Upper lobe of right lung (tissue), 1 donor: ENCODE measurements around the gene HDAC4. TPM values are rescaled to one million over a fixed set of nuclear protein-coding genes. Genes with fewer than 3 reads are reported as not detected.

Source experiments
- ATAC-seq: fragments of 200-7000 bp; cut with Tn5 transposase; one replicate; pipeline ENCODE4 v1.9.1; 2020; ENCODE audit warnings: mild to moderate bottlenecking, moderate library complexity
- DNase-seq: peaks from one replicate; pipeline ENCODE4 v3.0.0-alpha.2; 2020
- H3K27ac ChIP-seq: fragments of 200-600 bp; one replicate; pipeline ENCODE4 v1.8.0; 2022
- H3K27me3 ChIP-seq: fragments of 200-600 bp; one replicate; pipeline ENCODE4 v1.8.0; 2022; ENCODE audit warnings: mild to moderate bottlenecking
- H3K36me3 ChIP-seq: fragments of 200-600 bp; one replicate; pipeline ENCODE4 v1.8.0; 2022
- H3K4me1 ChIP-seq: fragments of 200-600 bp; one replicate; pipeline ENCODE4 v1.8.0; 2022
- H3K4me3 ChIP-seq: fragments of 200-600 bp; one replicate; pipeline ENCODE4 v1.8.0; 2022; ENCODE audit warnings: mild to moderate bottlenecking
- H3K9me3 ChIP-seq: fragments of 200-600 bp; one replicate; pipeline ENCODE4 v1.8.0; 2022
- intact Hi-C: fragments of 100-400 bp; cut with DNase I; formaldehyde crosslinking; loops from one replicate; pipeline ENCODE4 v1.11.0; 2022
- total RNA-seq: library from RNA; stranded (reverse); fragmentation: NEBNext Ultra II Directional; extraction: Animal tissue kit (Norgen Biotek cat#: 25700); gene quantifications from one replicate; pipeline ENCODE4 v1.2.1, GENCODE V29; 2021
- TF ChIP-seq, protein P1 (sequence below): fragments of 200-600 bp; IDR thresholded peaks from one replicate; pipeline ENCODE4 v1.8.0; 2022; ENCODE audit warnings: antibody characterized with exemption
- donor health status: DM: no; HTN: yes; CAD: no; lungs with severe emphysema.

HDAC4 gene
- total RNA-seq, 1 donor from 2014 or later = 44.1 TPM

GRCh38 chr2:239307921-239308613, 92.8 kb downstream of the HDAC4 start:
- DNase-seq (peak; percentile 42), ATAC-seq (no peak)
- H3K4me1 ChIP-seq = peaks cover 28% of the 10 kb centered on the region
- intact Hi-C loops = no loop called here
- TF ChIP-seq, protein P1, sequence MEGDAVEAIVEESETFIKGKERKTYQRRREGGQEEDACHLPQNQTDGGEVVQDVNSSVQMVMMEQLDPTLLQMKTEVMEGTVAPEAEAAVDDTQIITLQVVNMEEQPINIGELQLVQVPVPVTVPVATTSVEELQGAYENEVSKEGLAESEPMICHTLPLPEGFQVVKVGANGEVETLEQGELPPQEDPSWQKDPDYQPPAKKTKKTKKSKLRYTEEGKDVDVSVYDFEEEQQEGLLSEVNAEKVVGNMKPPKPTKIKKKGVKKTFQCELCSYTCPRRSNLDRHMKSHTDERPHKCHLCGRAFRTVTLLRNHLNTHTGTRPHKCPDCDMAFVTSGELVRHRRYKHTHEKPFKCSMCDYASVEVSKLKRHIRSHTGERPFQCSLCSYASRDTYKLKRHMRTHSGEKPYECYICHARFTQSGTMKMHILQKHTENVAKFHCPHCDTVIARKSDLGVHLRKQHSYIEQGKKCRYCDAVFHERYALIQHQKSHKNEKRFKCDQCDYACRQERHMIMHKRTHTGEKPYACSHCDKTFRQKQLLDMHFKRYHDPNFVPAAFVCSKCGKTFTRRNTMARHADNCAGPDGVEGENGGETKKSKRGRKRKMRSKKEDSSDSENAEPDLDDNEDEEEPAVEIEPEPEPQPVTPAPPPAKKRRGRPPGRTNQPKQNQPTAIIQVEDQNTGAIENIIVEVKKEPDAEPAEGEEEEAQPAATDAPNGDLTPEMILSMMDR = no peak
- no peaks in the 10 kb centered on the region for H3K36me3 ChIP-seq
- no peaks in the 10 kb centered on the region for H3K27me3 ChIP-seq
- peak overlapping the region; percentile 41 for H3K4me3 ChIP-seq
- no peaks in the 10 kb centered on the region for H3K9me3 ChIP-seq
- peak overlapping the region; percentile 63 for H3K27ac ChIP-seq

- no peak for ATAC-seq
- Histone ChIP-seq H3K4me3 (no peak overlapping the region), H3K4me1 (peaks cover 28% of the 10 kb centered on the region), H3K9me3 (no peaks in the 10 kb centered on the region), H3K36me3 (no peaks in the 10 kb centered on the region), H3K27me3 (no peaks in the 10 kb centered on the region), H3K27ac (no peak overlapping the region)
- DNase-seq = no peak
- TF ChIP-seq, protein P1 = no peak
- intact Hi-C loops = no loop called here
These were observed 93.6 kb downstream of the HDAC4 start for GRCh38 chr2:239307221-239307569.

- Histone ChIP-seq H3K36me3 (no peaks in the 10 kb centered on the region), H3K27me3 (no peaks in the 10 kb centered on the region), H3K4me1 (peaks cover 24% of the 10 kb centered on the region), H3K4me3 (no peak overlapping the region), H3K27ac (no peak overlapping the region), H3K9me3 (no peaks in the 10 kb centered on the region)
- TF ChIP-seq, protein P1 = no peak
- intact Hi-C loops = no loop called here
- ATAC-seq (no peak), DNase-seq (no peak)
These were observed 94.3 kb downstream of the HDAC4 start for GRCh38 chr2:239306274-239307220.

- no peaks in the 10 kb centered on the region for H3K27me3 ChIP-seq
- no peak for DNase-seq
- intact Hi-C loops = no loop called here
- H3K4me3 ChIP-seq = no peak overlapping the region
- TF ChIP-seq, protein P1 = no peak
- no peak overlapping the region for H3K27ac ChIP-seq
- no peaks in the 10 kb centered on the region for H3K36me3 ChIP-seq
- no peaks in the 10 kb centered on the region for H3K9me3 ChIP-seq
- H3K4me1 ChIP-seq = peaks cover 19% of the 10 kb centered on the region
- no peak for ATAC-seq
These were observed 95.0 kb downstream of the HDAC4 start for GRCh38 chr2:239305771-239306170.

DNA sequence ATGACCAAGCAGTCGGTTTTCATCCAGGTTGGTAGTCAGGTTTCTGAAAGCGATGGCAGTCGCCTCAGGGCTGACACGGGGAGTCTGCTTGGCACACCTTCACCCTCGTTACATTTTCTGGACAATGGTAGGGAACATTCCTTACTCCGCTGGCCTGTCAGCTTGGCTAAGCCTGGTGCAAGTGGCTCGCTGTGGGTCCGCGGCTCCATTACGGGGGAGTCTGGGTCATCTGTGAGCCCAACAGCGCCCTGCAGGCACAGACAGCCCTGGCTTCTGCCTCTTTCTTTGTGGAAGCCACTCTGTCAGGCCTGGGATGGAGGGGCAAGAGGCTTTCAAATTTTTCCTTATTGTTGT, 95.6 kb downstream of the HDAC4 start:
- Histone ChIP-seq H3K27ac (no peak overlapping the region), H3K4me1 (peaks cover 15% of the 10 kb centered on the region), H3K27me3 (no peaks in the 10 kb centered on the region), H3K36me3 (no peaks in the 10 kb centered on the region), H3K4me3 (no peak overlapping the region), H3K9me3 (no peaks in the 10 kb centered on the region)
- TF ChIP-seq, protein P1 = no peak
- intact Hi-C loops = no loop called here
- no peak for DNase-seq
- ATAC-seq = no peak
